Measurements from ENCODE around the gene AP2B1.
A peak's percentile ranks its signal among the peaks of the same experiment; 100 is the strongest.
"Not testable (repeated sequence)": the region's sequence is repeated elsewhere in the genome, so short reads cannot be mapped to it uniquely, and the experiment has no call there.

The AP2B1 gene

GRCh38 chr17:35748341-35748841, 161.3 kb downstream of the AP2B1 start:
- no peak for DNase-seq (ENCODE audit: low read depth in 2 of 2)

GRCh38 chr17:35748979-35749378, 161.9 kb downstream of the AP2B1 start:
- no peak for DNase-seq (ENCODE audit: low read depth in 2 of 2)

GRCh38 chr17:35749560-35750412, 162.7 kb downstream of the AP2B1 start:
- no peak for DNase-seq (ENCODE audit: low read depth in 2 of 2)

GRCh38 chr17:35750526-35751395, 163.6 kb downstream of the AP2B1 start:
- no peak for DNase-seq (ENCODE audit: low read depth in 2 of 2)

- not testable (repeated sequence) for DNase-seq (ENCODE audit: low read depth in 2 of 2)
Observed at GRCh38 chr17:35751541-35751940, 164.4 kb downstream of the AP2B1 start.

GRCh38 chr17:35752471-35752870, 165.3 kb downstream of the AP2B1 start:
- no peak for DNase-seq (ENCODE audit: low read depth in 2 of 2)

- DNase-seq (ENCODE audit: low read depth in 2 of 2), result no peak
Observed at GRCh38 chr17:35752945-35753764, 166.0 kb downstream of the AP2B1 start, which contains the start of gene GAS2L2. GAS2L2 (minus strand) TSS chr17:35753239; CDS start chr17:35752850, 389 bp downstream.

- no peak for DNase-seq (ENCODE audit: low read depth in 2 of 2)
Observed at GRCh38 chr17:35757243-35757642, 170.1 kb downstream of the AP2B1 start.

- no peak for DNase-seq (ENCODE audit: low read depth in 2 of 2)
Observed at GRCh38 chr17:35760587-35760986, 173.5 kb downstream of the AP2B1 start, which contains the start of gene C17orf50. C17orf50 (plus strand) TSS chr17:35760887; CDS start chr17:35760942, 55 bp downstream.

- no peak for DNase-seq (ENCODE audit: low read depth in 2 of 2)
Observed at GRCh38 chr17:35761601-35762000, 174.5 kb downstream of the AP2B1 start.

- DNase-seq (ENCODE audit: low read depth in 2 of 2), result no peak
Observed at GRCh38 chr17:35763767-35764122, 176.6 kb downstream of the AP2B1 start.

- DNase-seq (ENCODE audit: low read depth in 2 of 2), result peak; percentile 63 to 82
Observed at GRCh38 chr17:35764123-35764991, 177.2 kb downstream of the AP2B1 start.

- no peak for DNase-seq (ENCODE audit: low read depth in 2 of 2)
Observed at GRCh38 chr17:35765086-35765710, 178.1 kb downstream of the AP2B1 start.

- DNase-seq (ENCODE audit: low read depth in 2 of 2), result no peak
Observed at GRCh38 chr17:35765756-35766488, 178.8 kb downstream of the AP2B1 start.

GRCh38 chr17:35766489-35766877, 179.4 kb downstream of the AP2B1 start:
- no peak for DNase-seq (ENCODE audit: low read depth in 2 of 2)

- DNase-seq (ENCODE audit: low read depth in 2 of 2), result no peak
Observed at GRCh38 chr17:35766903-35767510, 179.9 kb downstream of the AP2B1 start.

- no peak for DNase-seq (ENCODE audit: low read depth in 2 of 2)
Observed at GRCh38 chr17:35768797-35769196, 181.7 kb downstream of the AP2B1 start.

- no peak for DNase-seq (ENCODE audit: low read depth in 2 of 2)
Observed at GRCh38 chr17:35769895-35770486, 182.9 kb downstream of the AP2B1 start.

All from stimulated activated CD8-positive, alpha-beta memory T cell treated with anti-CD3 and anti-CD28 coated beads, Interleukin-7, amount 100 ng/mL, for 4 hours (primary cell).